HepG2 (cell line): ENCODE data around the gene HOXD9. TPM values are rescaled to one million over a fixed set of nuclear protein-coding genes. Genes with fewer than 3 reads are reported as not detected.
A peak's percentile ranks its signal among the peaks of the same experiment; 100 is the strongest.

Experiments
- CREB3 ChIP-seq: sonication (generic); formaldehyde crosslinking; IDR thresholded peaks from 2 replicates; pipeline ENCODE4 v1.5.0; 2020; ENCODE audit warnings: missing genetic modification reagents
- GZF1 ChIP-seq: sonication (generic); formaldehyde crosslinking; IDR thresholded peaks from 2 replicates; pipeline ENCODE4 v1.5.1; 2020; ENCODE audit warnings: mild to moderate bottlenecking, missing genetic modification reagents
- IRF9 ChIP-seq: sonication (generic); formaldehyde crosslinking; IDR thresholded peaks from 2 replicates; pipeline ENCODE4 v1.8.0; 2022; ENCODE audit warnings: missing genetic modification reagents, mild to moderate bottlenecking, borderline replicate concordance
- ISL2 ChIP-seq: sonication (generic); formaldehyde crosslinking; IDR thresholded peaks from 2 replicates; pipeline ENCODE4 v1.5.0; 2020; ENCODE audit warnings: missing genetic modification reagents
- KDM3A ChIP-seq: IDR thresholded peaks from 2 replicates; pipeline ENCODE4 v1.6.1; 2018; ENCODE audit warnings: low read depth, missing compliant biosample characterization
- MAZ ChIP-seq, 2 experiments: sonication (generic) in 1 of 2; formaldehyde crosslinking in 1 of 2; IDR thresholded peaks; 2 replicates each; pipeline versions ENCODE4 v1.5.0 to v1.6.1; 2012 to 2020; ENCODE audit warnings: low read depth in 2 of 2, mild to moderate bottlenecking in 2 of 2, borderline replicate concordance in 1 of 2, improper control_type of control experiment in 1 of 2, low read length in 1 of 2, missing genetic modification reagents in 1 of 2, moderate library complexity in 1 of 2
- PAX8 ChIP-seq: sonication (generic); formaldehyde crosslinking; IDR thresholded peaks from 2 replicates; pipeline ENCODE4 v1.8.0; 2022; ENCODE audit warnings: mild to moderate bottlenecking, missing genetic modification reagents, borderline replicate concordance
- POGK ChIP-seq: sonication (generic); formaldehyde crosslinking; conservative IDR thresholded peaks from 2 replicates; pipeline ENCODE4 v1.8.0; 2022; ENCODE audit warnings: mild to moderate bottlenecking, moderate library complexity, missing genetic modification reagents
- SNAPC4 ChIP-seq: sonication (generic); formaldehyde crosslinking; IDR thresholded peaks from 2 replicates; pipeline ENCODE4 v1.4.0; 2020; ENCODE audit warnings: mild to moderate bottlenecking, missing genetic modification reagents
- SRSF1 ChIP-seq: fragments of 200-400 bp; formaldehyde crosslinking; optimal IDR thresholded peaks from 2 replicates; pipeline ENCODE3; 2017; ENCODE audit warnings: mild to moderate bottlenecking, low read depth, low read length, moderate library complexity
- TARDBP ChIP-seq: sonication (generic); formaldehyde crosslinking; IDR thresholded peaks from 2 replicates; pipeline ENCODE4 v1.8.0; 2022; ENCODE audit warnings: mild to moderate bottlenecking, missing genetic modification reagents
- ZC3H4 ChIP-seq: sonication (generic); formaldehyde crosslinking; IDR thresholded peaks from 2 replicates; pipeline ENCODE4 v1.4.0; 2020; ENCODE audit warnings: missing genetic modification reagents, borderline replicate concordance
- ZKSCAN8 ChIP-seq: IDR thresholded peaks from 2 replicates; pipeline ENCODE4 v1.6.1; 2016; ENCODE audit warnings: borderline replicate concordance, missing genetic modification reagents, missing compliant biosample characterization
- ZMYM2 ChIP-seq: sonication (generic); formaldehyde crosslinking; IDR thresholded peaks from 2 replicates; pipeline ENCODE4 v1.8.0; 2022; ENCODE audit warnings: mild to moderate bottlenecking, missing genetic modification reagents
- ZNF335 ChIP-seq: sonication (generic); formaldehyde crosslinking; IDR thresholded peaks from 2 replicates; pipeline ENCODE4 v1.4.0; 2020; ENCODE audit warnings: missing genetic modification reagents
- ZNF552 ChIP-seq: sonication (generic); formaldehyde crosslinking; IDR thresholded peaks from 2 replicates; pipeline ENCODE4 v1.9.0; 2022; ENCODE audit warnings: missing genetic modification reagents, mild to moderate bottlenecking, borderline replicate concordance
- ZNF883 ChIP-seq: sonication (generic); formaldehyde crosslinking; IDR thresholded peaks from 2 replicates; pipeline ENCODE4 v1.5.1; 2020; ENCODE audit warnings: mild to moderate bottlenecking, missing genetic modification reagents; ENCODE audit errors: not compliant biosample characterization
- ZSCAN25 ChIP-seq: sonication (generic); formaldehyde crosslinking; IDR thresholded peaks from 2 replicates; pipeline ENCODE4 v1.8.0; 2022; ENCODE audit warnings: mild to moderate bottlenecking, missing genetic modification reagents
- polyA plus RNA-seq, 8 experiments: library from polyadenylated mRNA; depleted of rRNA in 3 of 8; stranded (reverse) in 7 of 8; unstranded in 1 of 8; fragments of >200 nt; fragmentation: Illumina TruSeq in 4 of 8; extraction: Trizol in 4 of 8; gene quantifications; 2 replicates each; pipeline versions ENCODE4 v1.2.1 to v1.2.3, GENCODE V29; 2011 to 2016; ENCODE audit warnings: low read depth in 4 of 8, missing spikeins in 1 of 8, mixed read lengths in 1 of 8; ENCODE audit not compliant: insufficient read depth in 1 of 8
- total RNA-seq, 5 experiments: library from RNA; depleted of rRNA; stranded (reverse); fragments of >200 nt; fragmentation: Illumina TruSeq; extraction: Trizol; gene quantifications; 2 replicates each; pipeline ENCODE4 v1.2.3, GENCODE V29; 2016; ENCODE audit warnings: low read depth in 1 of 5

HOXD9 gene
- total and polyA plus RNA-seq, 2 of the 13 experiments (the other 11 are each of a cell fraction or from before 2014, with no cell fraction given) = not detected

GRCh38 chr2:176140513-176141317, 18.2 kb downstream of the HOXD9 start (continued):
- TF ChIP-seq POGK (CRISPR knock-in tag) (peak; percentile 93), ZNF552 (0 out of 2 replicates have a peak, but pooled peaks have one; percentile 71), ISL2 (CRISPR knock-in tag) (no peak; the same call in 1 of the 2 replicates), IRF9 (CRISPR knock-in tag) (peak; percentile 67; the same call in 1 of the 2 replicates), ZNF335 (CRISPR knock-in tag) (no peak), SNAPC4 (CRISPR knock-in tag) (0 out of 2 replicates have a peak, but pooled peaks have one; percentile 54), ZNF883 (CRISPR knock-in tag) (peak; percentile 84), CREB3 (CRISPR knock-in tag) (no peak), SRSF1 (peak; percentile 59), TARDBP (CRISPR knock-in tag) (peak; percentile 33; the same call in 1 of the 2 replicates), MAZ (IDR thresholded peaks at IDR 0.05; ENCODE audit: borderline replicate concordance, low read depth, low read length) (peak; percentile 89), MAZ (CRISPR knock-in tag; IDR thresholded peaks at IDR 0.05; ENCODE audit: low read depth) (peak; percentile 96), ZKSCAN8 (CRISPR knock-in tag) (no peak), PAX8 (CRISPR knock-in tag) (no peak), KDM3A (CRISPR knock-in tag) (peak; percentile 99; the same call in 1 of the 2 replicates), ZSCAN25 (CRISPR knock-in tag) (peak; percentile 53; the same call in 1 of the 2 replicates), GZF1 (CRISPR knock-in tag) (no peak), ZMYM2 (CRISPR knock-in tag) (no peak), ZC3H4 (no peak)
